Measurements from ENCODE around the gene CTBS.

DNA sequence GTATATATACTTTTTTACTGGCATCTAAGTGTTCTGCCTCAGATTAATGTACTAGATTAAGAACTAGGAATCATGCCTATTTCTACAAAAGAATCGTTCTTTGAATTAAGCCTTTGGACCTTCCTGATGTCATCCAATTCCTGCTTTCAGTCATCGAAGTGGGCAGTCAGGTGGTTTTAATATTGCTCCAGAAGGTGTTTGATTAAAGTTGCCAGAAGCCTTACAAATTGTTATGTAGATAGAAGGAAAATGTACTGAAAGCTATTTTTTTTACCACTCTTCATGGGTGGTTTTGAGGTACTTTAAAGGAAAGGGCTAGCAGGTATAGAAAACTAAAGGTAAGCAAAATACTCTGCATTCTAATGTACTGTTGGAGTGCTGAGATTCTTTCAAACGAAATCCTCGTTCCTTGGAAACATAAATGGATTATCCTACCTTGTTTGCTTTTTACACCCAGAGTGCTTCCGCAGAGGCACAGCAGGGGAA lies 716 bp downstream of the CTBS start:
- TF ChIP-seq, protein P1, sequence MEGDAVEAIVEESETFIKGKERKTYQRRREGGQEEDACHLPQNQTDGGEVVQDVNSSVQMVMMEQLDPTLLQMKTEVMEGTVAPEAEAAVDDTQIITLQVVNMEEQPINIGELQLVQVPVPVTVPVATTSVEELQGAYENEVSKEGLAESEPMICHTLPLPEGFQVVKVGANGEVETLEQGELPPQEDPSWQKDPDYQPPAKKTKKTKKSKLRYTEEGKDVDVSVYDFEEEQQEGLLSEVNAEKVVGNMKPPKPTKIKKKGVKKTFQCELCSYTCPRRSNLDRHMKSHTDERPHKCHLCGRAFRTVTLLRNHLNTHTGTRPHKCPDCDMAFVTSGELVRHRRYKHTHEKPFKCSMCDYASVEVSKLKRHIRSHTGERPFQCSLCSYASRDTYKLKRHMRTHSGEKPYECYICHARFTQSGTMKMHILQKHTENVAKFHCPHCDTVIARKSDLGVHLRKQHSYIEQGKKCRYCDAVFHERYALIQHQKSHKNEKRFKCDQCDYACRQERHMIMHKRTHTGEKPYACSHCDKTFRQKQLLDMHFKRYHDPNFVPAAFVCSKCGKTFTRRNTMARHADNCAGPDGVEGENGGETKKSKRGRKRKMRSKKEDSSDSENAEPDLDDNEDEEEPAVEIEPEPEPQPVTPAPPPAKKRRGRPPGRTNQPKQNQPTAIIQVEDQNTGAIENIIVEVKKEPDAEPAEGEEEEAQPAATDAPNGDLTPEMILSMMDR (IDR thresholded peaks at IDR 0.05), result no peak
- no peak for TF ChIP-seq POLR2A (IDR thresholded peaks at IDR 0.05)
